Measurements from ENCODE around the gene SNED1.

- no peak for TF ChIP-seq CTCF (IDR thresholded peaks at IDR 0.05)
- TF ChIP-seq POLR2AphosphoS5 (IDR thresholded peaks at IDR 0.05): no peak
- no peak for TF ChIP-seq POLR2A (IDR thresholded peaks at IDR 0.05)
Observed at GRCh38 chr2:241037498-241037897, 39.1 kb downstream of the SNED1 start.

Measured in breast epithelium (tissue), 3 donors.